Stimulated activated CD8-positive, alpha-beta memory T cell treated with anti-CD3 and anti-CD28 coated beads, Interleukin-15, amount 100 ng/mL, for 1 hour (primary cell): ENCODE measurements around the gene RASSF7.
A peak's percentile ranks its signal among the peaks of the same experiment; 100 is the strongest.

Experiments used
- DNase-seq: peaks from one replicate; pipeline ENCODE4 v3.0.0-alpha.2; 2020; ENCODE audit warnings: low read depth

The RASSF7 gene

GRCh38 chr11:610146-610801 lies 49.5 kb downstream of the RASSF7 start:
- DNase-seq = no peak

- DNase-seq = no peak
These were observed 50.5 kb downstream of the RASSF7 start for GRCh38 chr11:611001-611996.

GRCh38 chr11:612201-612960 lies 51.6 kb downstream of the RASSF7 start:
- DNase-seq = no peak

DNA sequence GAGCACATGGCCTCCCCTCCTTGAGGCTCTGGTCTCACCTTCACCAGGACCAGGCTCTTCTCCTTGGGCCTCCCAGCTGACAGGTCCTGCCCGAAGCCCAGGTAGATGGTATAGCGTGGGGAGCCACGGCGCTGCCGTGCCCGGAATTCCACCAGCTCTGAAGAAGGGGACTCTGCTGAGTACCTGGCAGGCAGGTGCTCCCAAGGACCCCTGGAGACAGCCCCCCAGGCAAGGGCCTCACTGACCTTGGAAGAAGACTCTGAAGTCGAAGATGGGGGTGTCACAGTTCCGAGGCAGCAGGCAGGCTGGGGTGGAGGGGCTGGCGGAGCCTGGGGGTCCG lies 52.2 kb downstream of the RASSF7 start:
- no peak for DNase-seq

DNA sequence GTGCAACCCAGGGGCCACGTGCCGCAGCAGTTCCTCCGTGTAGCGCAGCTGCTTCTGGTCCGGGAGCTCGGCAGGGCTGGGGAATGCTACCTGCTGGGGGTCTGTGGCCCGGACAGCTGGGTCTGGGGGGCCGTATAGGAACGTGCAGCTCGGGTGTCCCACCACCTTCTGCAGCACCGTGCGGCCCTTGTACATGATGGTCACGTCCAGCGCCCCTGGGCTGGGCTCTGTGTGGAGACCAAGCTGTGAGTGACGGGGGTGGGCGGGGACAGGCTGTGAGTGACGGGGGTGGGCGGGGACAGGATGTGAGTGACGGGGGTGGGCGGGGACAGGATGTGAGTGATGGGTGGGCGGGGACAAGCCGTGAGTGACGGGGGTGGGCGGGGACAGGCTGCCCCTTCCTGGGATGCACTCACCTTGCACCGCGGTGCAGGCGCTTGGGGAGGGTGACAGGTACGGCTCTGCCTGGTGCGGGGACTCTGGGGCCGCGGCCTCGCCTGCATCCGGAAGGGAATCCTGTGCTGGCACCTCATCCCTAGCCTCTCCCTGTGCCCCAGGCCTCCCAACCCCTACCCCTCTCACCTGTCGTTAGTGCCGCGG lies 52.7 kb downstream of the RASSF7 start:
- peak; percentile 62 for DNase-seq
